ENCODE data around the gene DRD3.

Gene DRD3

GRCh38 chr3:114176890-114177289, 2.0 kb downstream of the DRD3 start:
- DNase-seq = no peak

- DNase-seq = no peak
Measured at GRCh38 chr3:114176487-114176886, 2.4 kb downstream of the DRD3 start.

GRCh38 chr3:114175204-114175987, 3.5 kb downstream of the DRD3 start:
- DNase-seq = no peak

GRCh38 chr3:114171677-114172076, 7.2 kb downstream of the DRD3 start:
- DNase-seq = no peak

- no peak for DNase-seq
Measured at GRCh38 chr3:114168150-114168549, 10.7 kb downstream of the DRD3 start.

GRCh38 chr3:114157321-114157720, 21.5 kb downstream of the DRD3 start:
- no peak for DNase-seq

GRCh38 chr3:114155370-114155821, 23.5 kb downstream of the DRD3 start:
- DNase-seq = peak; percentile 16

- DNase-seq = no peak
Measured at GRCh38 chr3:114154321-114154821, 24.5 kb downstream of the DRD3 start.

- DNase-seq = peak; percentile 80
Measured at GRCh38 chr3:114152519-114153151, 26.2 kb downstream of the DRD3 start.

- no peak for DNase-seq
Measured at GRCh38 chr3:114151091-114151490, 27.8 kb downstream of the DRD3 start.

- DNase-seq = no peak
Measured at GRCh38 chr3:114147251-114147650, 31.6 kb downstream of the DRD3 start.

GRCh38 chr3:114144909-114145688, 33.8 kb downstream of the DRD3 start:
- no peak for DNase-seq

- no peak for DNase-seq
Measured at GRCh38 chr3:114143817-114144216, 35.0 kb downstream of the DRD3 start.

- DNase-seq = no peak
Measured at GRCh38 chr3:114139836-114140235, 39.0 kb downstream of the DRD3 start.

GRCh38 chr3:114133947-114134346, 44.9 kb downstream of the DRD3 start:
- DNase-seq = no peak

- no peak for DNase-seq
Measured at GRCh38 chr3:114132500-114132899, 46.4 kb downstream of the DRD3 start.

- DNase-seq = no peak
Measured at GRCh38 chr3:114128826-114129225, 50.0 kb downstream of the DRD3 start.

GRCh38 chr3:114128231-114128630, 50.6 kb downstream of the DRD3 start:
- DNase-seq = no peak

GRCh38 chr3:114127517-114127916, 51.3 kb downstream of the DRD3 start:
- no peak for DNase-seq

GRCh38 chr3:114126461-114126860, 52.4 kb downstream of the DRD3 start:
- no peak for DNase-seq

GRCh38 chr3:114122027-114122709, 56.7 kb downstream of the DRD3 start:
- DNase-seq = no peak

- DNase-seq = no peak
Measured at GRCh38 chr3:114120211-114120610, 58.6 kb downstream of the DRD3 start.

- DNase-seq = no peak
Measured at GRCh38 chr3:114119776-114120175, 59.1 kb downstream of the DRD3 start.

Data from CD4-positive, alpha-beta T cell treated with Interleukin-4 for 4 hours (primary cell).